ENCODE data around the gene GAB2.
"Not testable (repeated sequence)": the region's sequence is repeated elsewhere in the genome, so short reads cannot be mapped to it uniquely, and the experiment has no call there.

The GAB2 gene

DNA sequence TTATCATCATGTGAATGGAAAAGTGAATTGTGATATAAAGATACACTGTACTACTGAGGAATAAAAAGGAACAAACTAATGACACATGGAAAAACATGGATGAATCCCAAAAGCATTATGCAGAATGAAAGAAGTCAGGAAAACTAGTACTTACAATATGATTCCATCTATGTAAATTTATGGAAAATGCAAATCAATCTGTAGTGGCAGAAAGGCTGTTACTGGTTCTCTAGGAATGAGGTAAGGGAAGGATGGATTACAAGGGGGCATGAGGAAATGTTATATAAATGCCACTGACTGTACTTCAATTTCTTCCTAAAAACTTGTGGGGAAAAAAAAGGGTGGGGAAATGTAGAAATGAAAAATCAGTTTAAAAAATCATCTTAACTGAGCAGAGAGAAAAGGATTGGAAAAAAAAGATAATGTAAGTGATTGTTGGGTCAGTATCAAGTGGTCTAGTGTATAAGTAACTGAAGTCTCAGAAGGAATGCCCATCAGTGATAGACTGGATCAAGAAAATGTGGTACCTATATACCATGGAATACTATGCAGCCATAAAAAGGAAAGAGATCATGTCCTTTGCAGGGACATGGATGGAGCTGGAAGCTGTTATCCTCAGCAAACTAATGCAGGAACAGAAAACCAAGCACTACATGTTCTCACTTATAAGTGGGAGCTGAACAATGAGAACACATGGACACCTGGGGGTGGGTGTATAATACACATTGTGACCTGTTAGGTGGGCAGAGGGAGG, 180.2 kb downstream of the GAB2 start:
- no peak overlapping the region for H3K9ac ChIP-seq (ENCODE audit: low read depth, low read length)
- H3K27me3 ChIP-seq (ENCODE audit: insufficient read depth, low read length, poor library complexity): no peaks in the 10 kb centered on the region
- DNase-seq: no peak
- no peak for TF ChIP-seq EZH2 (IDR thresholded peaks at IDR 0.05; ENCODE audit: borderline replicate concordance, low read depth, low read length, severe bottlenecking)
- TF ChIP-seq, protein P1, sequence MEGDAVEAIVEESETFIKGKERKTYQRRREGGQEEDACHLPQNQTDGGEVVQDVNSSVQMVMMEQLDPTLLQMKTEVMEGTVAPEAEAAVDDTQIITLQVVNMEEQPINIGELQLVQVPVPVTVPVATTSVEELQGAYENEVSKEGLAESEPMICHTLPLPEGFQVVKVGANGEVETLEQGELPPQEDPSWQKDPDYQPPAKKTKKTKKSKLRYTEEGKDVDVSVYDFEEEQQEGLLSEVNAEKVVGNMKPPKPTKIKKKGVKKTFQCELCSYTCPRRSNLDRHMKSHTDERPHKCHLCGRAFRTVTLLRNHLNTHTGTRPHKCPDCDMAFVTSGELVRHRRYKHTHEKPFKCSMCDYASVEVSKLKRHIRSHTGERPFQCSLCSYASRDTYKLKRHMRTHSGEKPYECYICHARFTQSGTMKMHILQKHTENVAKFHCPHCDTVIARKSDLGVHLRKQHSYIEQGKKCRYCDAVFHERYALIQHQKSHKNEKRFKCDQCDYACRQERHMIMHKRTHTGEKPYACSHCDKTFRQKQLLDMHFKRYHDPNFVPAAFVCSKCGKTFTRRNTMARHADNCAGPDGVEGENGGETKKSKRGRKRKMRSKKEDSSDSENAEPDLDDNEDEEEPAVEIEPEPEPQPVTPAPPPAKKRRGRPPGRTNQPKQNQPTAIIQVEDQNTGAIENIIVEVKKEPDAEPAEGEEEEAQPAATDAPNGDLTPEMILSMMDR (IDR thresholded peaks at IDR 0.05; ENCODE audit: borderline replicate concordance, extremely low read depth, low read length, poor library complexity, severe bottlenecking): no peak
- no peak overlapping the region for H3K4me2 ChIP-seq (ENCODE audit: insufficient read depth, low read length)
- peaks cover 91% of the 10 kb centered on the region for H3K79me2 ChIP-seq (ENCODE audit: insufficient read depth, low read length)
- no peak overlapping the region for H2AFZ ChIP-seq (ENCODE audit: low read depth, low read length)
- ATAC-seq (ENCODE audit: insufficient read depth, low read depth): no peak
- H3K4me3 ChIP-seq (ENCODE audit: low read depth in 1 of 2, low read length in 2 of 2): no peak overlapping the region
- no peak overlapping the region for H3K27ac ChIP-seq (ENCODE audit: low read length)
- H3K36me3 ChIP-seq (ENCODE audit: insufficient read depth, low read length): peaks cover 60% of the 10 kb centered on the region
- H4K20me1 ChIP-seq (ENCODE audit: insufficient read depth, low read length): no peaks in the 10 kb centered on the region; the same call in 1 of the 2 replicates
- peaks cover 6% of the 10 kb centered on the region for H3K9me3 ChIP-seq (ENCODE audit: insufficient read depth, low read length, severe bottlenecking)
- H3K4me1 ChIP-seq (ENCODE audit: insufficient read depth, low read length): 0 out of 2 replicates have a peak, but pooled peaks cover under 1% of the 10 kb centered on the region

DNA sequence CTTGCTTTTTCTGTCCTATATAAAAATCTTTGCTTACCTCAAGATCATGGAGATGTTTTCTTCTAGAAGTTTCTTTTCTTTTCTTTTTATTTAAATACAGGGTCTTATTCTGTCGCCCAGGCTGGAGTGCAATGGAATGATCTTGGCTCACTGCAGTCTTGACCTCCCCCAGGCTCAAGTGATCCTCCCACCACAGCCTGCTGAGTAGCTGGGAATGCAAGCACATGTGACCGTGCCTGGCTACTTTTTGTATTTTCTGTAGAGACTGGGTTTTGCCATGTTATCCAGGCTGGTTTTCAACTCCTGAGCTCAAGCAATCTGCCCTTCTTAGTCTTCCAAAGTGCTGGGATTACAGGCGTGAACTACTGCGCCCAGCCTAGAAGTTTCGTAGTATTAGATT, 183.6 kb downstream of the GAB2 start:
- Histone ChIP-seq H3K4me1 (ENCODE audit: insufficient read depth, low read length) (peaks cover 30% of the 10 kb centered on the region), H3K9ac (ENCODE audit: low read depth, low read length) (no peak overlapping the region), H3K27me3 (ENCODE audit: insufficient read depth, low read length, poor library complexity) (no peaks in the 10 kb centered on the region), H3K9me3 (ENCODE audit: insufficient read depth, low read length, severe bottlenecking) (no peaks in the 10 kb centered on the region), H3K36me3 (ENCODE audit: insufficient read depth, low read length) (peaks cover 56% of the 10 kb centered on the region), H3K4me2 (ENCODE audit: insufficient read depth, low read length) (no peak overlapping the region), H3K79me2 (ENCODE audit: insufficient read depth, low read length) (peaks cover 90% of the 10 kb centered on the region), H4K20me1 (ENCODE audit: insufficient read depth, low read length) (no peaks in the 10 kb centered on the region; the same call in 1 of the 2 replicates), H3K4me3 (ENCODE audit: low read depth in 1 of 2, low read length in 2 of 2) (no peak overlapping the region), H2AFZ (ENCODE audit: low read depth, low read length) (no peak overlapping the region), H3K27ac (ENCODE audit: low read length) (no peak overlapping the region)
- DNase-seq (no peak), ATAC-seq (ENCODE audit: insufficient read depth, low read depth) (no peak)
- TF ChIP-seq EZH2 (IDR thresholded peaks at IDR 0.05; ENCODE audit: borderline replicate concordance, low read depth, low read length, severe bottlenecking): no peak
- TF ChIP-seq, protein P1 (IDR thresholded peaks at IDR 0.05; ENCODE audit: borderline replicate concordance, extremely low read depth, low read length, poor library complexity, severe bottlenecking): no peak

DNA sequence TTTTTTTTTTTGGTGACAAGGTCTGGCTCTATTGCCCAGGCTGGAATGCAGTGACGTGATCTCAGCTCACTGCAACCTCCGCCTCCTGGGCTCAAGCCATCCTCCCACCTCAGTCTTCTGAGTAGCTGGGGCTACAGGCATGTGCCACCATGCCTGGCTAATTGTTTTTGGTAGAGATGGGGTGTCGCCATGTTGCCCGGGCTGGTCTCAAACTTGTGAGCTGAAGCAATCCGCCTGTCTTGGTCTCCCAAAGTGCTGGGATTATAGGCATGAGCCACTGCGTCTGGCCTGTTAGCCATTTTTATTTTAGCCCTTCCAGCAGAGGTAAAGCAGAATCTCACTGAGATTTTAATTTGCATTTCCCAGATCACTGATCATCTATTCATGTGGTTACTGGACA, 184.6 kb downstream of the GAB2 start:
- H3K36me3 ChIP-seq (ENCODE audit: insufficient read depth, low read length): peaks cover 61% of the 10 kb centered on the region

DNA sequence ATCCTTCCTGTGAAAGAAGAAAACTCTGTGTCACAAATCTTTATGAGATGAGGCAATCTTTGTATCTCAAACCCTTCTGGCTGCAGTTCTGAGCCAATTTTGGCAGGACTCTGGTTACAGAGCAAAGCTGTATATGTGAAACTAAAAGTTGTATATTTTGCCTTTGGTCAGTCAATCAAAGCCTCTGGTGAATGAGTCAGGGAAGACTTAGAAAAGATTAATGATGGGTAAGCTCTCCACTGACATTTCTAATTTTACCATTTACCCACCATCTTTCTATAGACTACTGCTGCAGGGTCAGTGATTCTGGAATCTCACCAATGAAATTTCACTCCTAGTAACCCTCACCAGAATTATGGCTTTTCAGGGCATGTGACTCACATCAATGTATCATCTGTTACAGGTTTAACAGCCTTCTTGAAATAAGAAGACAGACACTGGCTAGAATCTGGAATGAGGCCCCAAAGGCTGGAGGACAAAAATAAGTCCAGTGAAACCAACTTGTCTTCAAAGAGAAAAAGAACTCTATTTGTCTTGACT, 185.6 kb downstream of the GAB2 start:
- H3K4me3 ChIP-seq (ENCODE audit: low read depth in 1 of 2, low read length in 2 of 2): no peak overlapping the region
- H3K9me3 ChIP-seq (ENCODE audit: insufficient read depth, low read length, severe bottlenecking): no peaks in the 10 kb centered on the region
- no peak for TF ChIP-seq EZH2 (IDR thresholded peaks at IDR 0.05; ENCODE audit: borderline replicate concordance, low read depth, low read length, severe bottlenecking)
- TF ChIP-seq, protein P1 (IDR thresholded peaks at IDR 0.05; ENCODE audit: borderline replicate concordance, extremely low read depth, low read length, poor library complexity, severe bottlenecking): no peak
- H3K27me3 ChIP-seq (ENCODE audit: insufficient read depth, low read length, poor library complexity): no peaks in the 10 kb centered on the region
- H3K36me3 ChIP-seq (ENCODE audit: insufficient read depth, low read length): peaks cover 61% of the 10 kb centered on the region
- H3K9ac ChIP-seq (ENCODE audit: low read depth, low read length): no peak overlapping the region
- H3K27ac ChIP-seq (ENCODE audit: low read length): peak overlapping the region; percentile 35
- H3K4me2 ChIP-seq (ENCODE audit: insufficient read depth, low read length): no peak overlapping the region
- H2AFZ ChIP-seq (ENCODE audit: low read depth, low read length): no peak overlapping the region
- ATAC-seq (ENCODE audit: insufficient read depth, low read depth): no peak
- no peaks in the 10 kb centered on the region for H4K20me1 ChIP-seq (ENCODE audit: insufficient read depth, low read length)
- peaks cover 87% of the 10 kb centered on the region for H3K79me2 ChIP-seq (ENCODE audit: insufficient read depth, low read length)
- DNase-seq: no peak
- peaks cover 37% of the 10 kb centered on the region for H3K4me1 ChIP-seq (ENCODE audit: insufficient read depth, low read length)

More for the DNA sequence above, 184.6 kb downstream of the GAB2 start:
- not testable (repeated sequence) for H3K4me3 ChIP-seq (ENCODE audit: low read depth in 1 of 2, low read length in 2 of 2); DNase-seq; H3K4me2 ChIP-seq (ENCODE audit: insufficient read depth, low read length); H3K9ac ChIP-seq (ENCODE audit: low read depth, low read length); H2AFZ ChIP-seq (ENCODE audit: low read depth, low read length); H3K9me3 ChIP-seq (ENCODE audit: insufficient read depth, low read length, severe bottlenecking); H3K27me3 ChIP-seq (ENCODE audit: insufficient read depth, low read length, poor library complexity); H4K20me1 ChIP-seq (ENCODE audit: insufficient read depth, low read length); ATAC-seq (ENCODE audit: insufficient read depth, low read depth)
- Histone ChIP-seq H3K4me1 (ENCODE audit: insufficient read depth, low read length) (peaks cover 37% of the 10 kb centered on the region), H3K27ac (ENCODE audit: low read length) (0 out of 2 replicates have a peak overlapping the region, but pooled peaks have one; percentile 15), H3K79me2 (ENCODE audit: insufficient read depth, low read length) (peaks cover 88% of the 10 kb centered on the region)

All from DND-41 (cell line).